GM21786 (cell line): Measurements from ENCODE around the gene HOXA10.

Experiments used
- ATAC-seq: cut with Tn5 transposase; IDR thresholded peaks from one replicate; pipeline ENCODE4 v1.9.1; 2021; ENCODE audit not compliant: unreplicated experiment

Gene HOXA10

GRCh38 chr7:27146491-27147198, 27.5 kb downstream of the HOXA10 start:
- ATAC-seq, result no peak

GRCh38 chr7:27145914-27146412, 28.2 kb downstream of the HOXA10 start:
- no peak for ATAC-seq

- ATAC-seq, result no peak
Measured at GRCh38 chr7:27145165-27145913, 28.8 kb downstream of the HOXA10 start.

GRCh38 chr7:27144781-27145164, 29.3 kb downstream of the HOXA10 start:
- no peak for ATAC-seq

GRCh38 chr7:27143950-27144780, 30.0 kb downstream of the HOXA10 start:
- no peak for ATAC-seq

GRCh38 chr7:27143023-27143949, 30.8 kb downstream of the HOXA10 start, which contains the start of gene HOXA5:
TSS of gene HOXA5 (minus strand) at chr7:27143681. CDS start at chr7:27143607, 74 bp downstream.
- no peak for ATAC-seq

GRCh38 chr7:27142580-27143022, 31.5 kb downstream of the HOXA10 start:
- ATAC-seq, result no peak

- no peak for ATAC-seq
Measured at GRCh38 chr7:27141923-27142579, 32.1 kb downstream of the HOXA10 start.

GRCh38 chr7:27141137-27141922, 32.8 kb downstream of the HOXA10 start:
- no peak for ATAC-seq

GRCh38 chr7:27140126-27140857, 33.8 kb downstream of the HOXA10 start:
- ATAC-seq, result no peak

- ATAC-seq, result no peak
Measured at GRCh38 chr7:27139334-27140125, 34.6 kb downstream of the HOXA10 start.

- ATAC-seq, result no peak
Measured at GRCh38 chr7:27138985-27139333, 35.2 kb downstream of the HOXA10 start.

- no peak for ATAC-seq
Measured at GRCh38 chr7:27138472-27138871, 35.6 kb downstream of the HOXA10 start.

- no peak for ATAC-seq
Measured at GRCh38 chr7:27137640-27138315, 36.3 kb downstream of the HOXA10 start.

GRCh38 chr7:27134392-27134791, 39.7 kb downstream of the HOXA10 start:
- no peak for ATAC-seq

- no peak for ATAC-seq
Measured at GRCh38 chr7:27133409-27134231, 40.5 kb downstream of the HOXA10 start.
